Stimulated activated CD4-positive, alpha-beta T cell treated with anti-CD3 and anti-CD28 coated beads, Interleukin-4, amount 100 ng/mL, for 48 hours (primary cell): Measurements from ENCODE around the gene OCA2.
"Not testable (repeated sequence)": the region's sequence is repeated elsewhere in the genome, so short reads cannot be mapped to it uniquely, and the experiment has no call there.

Experiments
- DNase-seq, 2 donors: peaks; one replicate each; pipeline ENCODE4 v3.0.0-alpha.2; 2020; ENCODE audit warnings: low read depth in 2 of 2

The OCA2 gene

DNA sequence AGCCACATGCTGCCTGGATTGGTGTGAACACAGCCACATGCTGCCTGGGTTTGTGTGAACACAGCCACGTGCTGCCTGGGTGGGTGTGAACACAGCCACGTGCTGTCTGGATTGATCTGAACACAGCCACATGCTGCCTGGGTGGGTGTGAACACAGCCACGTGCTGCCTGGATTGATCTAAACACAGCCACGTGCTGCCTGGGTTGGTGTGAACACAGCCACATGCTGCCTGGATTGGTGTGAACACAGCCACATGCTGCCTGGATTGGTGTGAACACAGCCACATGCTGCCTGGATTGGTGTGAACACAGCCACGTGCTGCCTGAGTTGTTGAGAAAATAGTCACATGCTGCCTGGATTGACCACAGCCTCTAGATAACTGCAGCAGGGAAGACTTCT is 250.2 kb downstream of the OCA2 start:
- not testable (repeated sequence) for DNase-seq

DNA sequence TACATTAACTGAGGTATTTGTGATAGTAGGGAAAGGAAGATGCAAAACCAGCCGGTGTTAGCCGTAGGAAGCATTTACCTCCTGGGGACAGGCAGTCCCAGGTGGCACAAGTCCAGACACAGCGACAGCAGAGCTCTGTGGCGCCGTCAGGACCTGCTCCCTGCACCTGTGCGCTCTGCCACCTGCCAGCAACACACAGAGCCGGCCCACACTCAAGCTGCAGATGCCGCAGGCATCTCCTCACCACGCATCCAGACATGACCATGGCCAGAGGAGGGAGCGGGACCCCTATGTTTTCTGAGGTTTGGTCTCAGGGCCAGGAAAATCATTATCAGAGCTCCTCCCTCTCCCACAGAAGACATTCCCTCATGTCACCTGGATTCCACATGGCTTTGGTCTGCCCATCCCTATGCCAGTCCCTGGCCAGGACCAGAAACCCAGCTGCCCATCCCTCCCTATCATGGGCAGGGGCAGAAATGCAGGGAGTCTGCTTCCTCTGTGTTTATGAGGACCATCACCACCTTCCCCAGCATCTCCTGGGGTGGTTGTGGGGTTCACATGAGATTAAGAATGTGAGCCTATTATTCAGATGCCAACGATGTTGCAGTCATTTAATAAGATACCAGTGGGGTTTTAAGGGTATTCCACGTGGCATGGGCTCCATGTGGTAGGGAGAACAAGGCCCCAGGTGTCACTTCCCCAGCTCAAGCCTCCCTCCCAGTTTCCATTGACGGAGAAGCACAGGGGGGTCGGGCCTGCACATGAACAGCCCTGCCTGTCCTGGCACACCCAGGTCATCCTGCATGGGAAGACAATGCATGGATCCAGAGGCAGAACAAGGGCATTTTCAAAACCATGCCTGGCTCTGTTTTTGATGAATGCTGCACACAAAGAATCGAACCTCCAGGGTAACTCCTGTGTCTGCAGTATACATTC is 251.1 kb downstream of the OCA2 start:
- DNase-seq = no peak

DNA sequence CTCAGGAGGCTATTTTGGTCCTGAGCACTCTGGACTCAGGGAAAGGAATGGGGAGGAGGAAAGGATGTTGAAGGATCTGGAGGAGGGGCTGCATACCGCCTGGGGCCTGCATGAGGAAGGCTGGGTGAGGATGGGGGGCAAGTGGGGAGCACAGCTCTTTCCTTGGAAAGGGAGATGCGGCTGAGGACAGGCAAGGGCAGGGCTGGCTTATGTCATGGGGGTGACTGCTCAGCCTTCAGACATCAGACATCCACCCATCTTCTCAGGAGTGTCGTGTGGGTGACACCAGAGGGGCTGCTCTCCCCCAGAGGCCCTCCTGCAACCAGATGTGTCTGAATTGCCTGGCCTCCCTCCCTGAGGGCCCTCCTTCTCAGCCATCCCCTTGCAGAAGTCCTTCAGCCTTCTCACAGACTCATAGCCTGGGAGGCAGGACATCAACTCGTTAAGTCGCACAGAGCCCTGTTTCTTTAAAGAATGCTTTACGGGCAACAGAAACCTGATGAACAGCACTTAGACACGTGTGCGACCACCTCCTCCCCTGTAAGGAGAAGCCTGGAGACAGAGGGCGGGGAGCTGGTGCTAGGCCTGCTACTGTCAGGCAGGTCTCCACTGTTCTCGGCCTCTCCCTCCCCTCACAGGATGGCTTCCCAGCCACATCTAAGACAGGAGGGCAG is 252.3 kb downstream of the OCA2 start:
- no peak for DNase-seq

DNA sequence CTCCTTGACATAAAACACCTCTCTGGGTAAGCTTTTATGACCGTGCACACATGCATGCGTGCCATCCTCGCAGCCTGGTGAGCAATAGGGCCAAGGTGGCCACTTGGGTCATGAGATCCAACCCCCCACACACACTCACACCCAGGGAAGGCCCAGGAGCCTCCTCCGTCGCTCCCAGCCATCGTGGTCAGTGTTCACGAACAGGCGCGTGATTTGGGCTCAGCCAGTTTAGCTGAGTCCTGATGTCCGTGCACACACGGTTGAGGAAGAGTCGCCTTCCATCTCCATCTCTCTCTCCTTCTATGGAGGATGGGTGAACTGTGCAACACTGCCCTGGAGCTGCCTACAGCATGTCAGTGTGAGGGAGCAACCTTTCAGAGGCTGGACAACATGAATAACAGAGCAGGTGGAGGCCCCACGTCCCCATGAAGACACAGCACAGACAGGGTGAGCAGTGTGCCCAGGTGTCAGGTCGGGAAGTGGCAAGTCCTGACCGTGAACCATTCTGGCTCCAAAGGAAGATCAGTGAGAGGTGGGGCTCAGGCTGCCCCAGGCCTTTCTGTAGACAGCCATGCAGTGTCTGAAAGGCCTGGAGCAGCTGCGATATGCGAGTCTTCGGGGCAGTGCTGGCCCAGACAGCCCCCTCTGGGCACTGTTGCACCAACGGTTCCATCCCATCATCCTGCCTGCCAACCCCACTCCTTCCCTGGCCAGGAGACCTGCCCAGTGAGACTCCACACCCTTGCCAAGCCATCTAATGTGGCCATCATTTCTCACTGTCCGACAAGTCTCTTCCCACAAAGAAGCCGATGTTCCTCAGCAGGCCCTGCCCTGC is 253.4 kb downstream of the OCA2 start:
- no peak for DNase-seq

DNA sequence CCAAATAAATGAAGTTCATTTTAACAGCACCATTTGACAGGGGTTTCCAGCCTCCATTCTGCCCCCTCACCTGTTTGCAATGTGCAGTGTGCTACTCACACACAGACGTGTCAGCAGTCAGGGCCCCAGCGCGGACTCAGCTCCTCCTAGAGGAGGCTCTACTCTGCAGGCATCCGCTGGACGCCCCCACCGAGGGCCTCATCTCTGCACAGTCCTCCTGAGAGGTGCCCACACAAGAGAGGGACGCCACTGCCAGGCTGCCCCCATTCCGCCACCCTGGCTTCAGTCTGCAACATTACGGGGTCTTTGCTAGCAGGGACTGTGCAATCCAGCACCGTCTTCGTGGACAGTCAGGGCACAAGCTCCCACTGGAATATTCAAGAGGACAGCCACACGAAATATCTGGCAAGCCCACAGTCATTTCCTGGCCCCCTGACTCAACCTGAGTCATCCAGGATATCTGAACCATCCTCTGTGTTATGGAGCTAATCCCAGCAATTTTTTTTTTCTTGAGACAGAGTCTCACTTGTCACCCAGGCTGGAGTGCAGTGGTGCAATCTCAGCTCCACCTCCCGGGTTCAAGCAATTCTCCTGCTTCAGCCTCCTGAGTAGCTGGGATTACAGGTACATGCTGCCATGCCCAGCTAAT is 255.0 kb downstream of the OCA2 start:
- no peak for DNase-seq

DNA sequence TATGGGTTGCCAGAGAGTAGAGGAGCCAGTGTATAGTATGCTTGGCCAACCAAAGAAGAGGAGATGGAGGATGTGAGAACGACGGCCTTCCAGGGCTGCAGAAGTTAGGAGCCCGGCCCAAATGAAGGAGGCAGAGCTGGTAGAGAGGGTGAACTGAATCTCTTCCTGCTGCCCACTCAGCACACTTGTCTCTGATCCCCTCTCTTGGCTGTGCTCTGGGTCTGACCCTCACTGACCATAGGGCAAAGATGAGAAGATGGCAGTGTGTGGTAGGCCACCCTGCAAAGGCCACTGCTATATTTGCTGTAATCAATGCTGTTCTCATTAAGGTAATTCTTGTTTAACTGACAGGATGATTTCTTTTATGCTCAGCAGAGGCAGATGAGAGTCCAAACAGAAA is 256.0 kb downstream of the OCA2 start:
- DNase-seq = no peak

DNA sequence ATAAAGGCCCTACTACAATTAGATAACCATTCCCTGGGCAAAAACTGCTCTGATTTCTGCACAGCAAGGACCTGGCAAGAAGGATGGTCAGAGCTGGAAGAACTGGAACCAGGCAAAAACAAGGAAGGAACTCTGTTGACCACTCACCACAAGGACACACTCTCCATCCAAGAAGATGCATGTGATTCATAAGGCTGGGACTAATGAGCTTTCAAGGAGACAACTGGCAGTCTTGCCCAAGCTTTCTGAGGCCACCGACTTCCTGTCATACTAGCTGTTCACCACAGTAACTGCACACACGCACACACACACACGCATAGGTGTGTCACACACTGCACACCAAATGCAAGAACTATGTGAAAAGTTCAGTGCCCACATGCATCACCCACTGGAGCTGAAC is 256.6 kb downstream of the OCA2 start:
- DNase-seq = no peak

DNA sequence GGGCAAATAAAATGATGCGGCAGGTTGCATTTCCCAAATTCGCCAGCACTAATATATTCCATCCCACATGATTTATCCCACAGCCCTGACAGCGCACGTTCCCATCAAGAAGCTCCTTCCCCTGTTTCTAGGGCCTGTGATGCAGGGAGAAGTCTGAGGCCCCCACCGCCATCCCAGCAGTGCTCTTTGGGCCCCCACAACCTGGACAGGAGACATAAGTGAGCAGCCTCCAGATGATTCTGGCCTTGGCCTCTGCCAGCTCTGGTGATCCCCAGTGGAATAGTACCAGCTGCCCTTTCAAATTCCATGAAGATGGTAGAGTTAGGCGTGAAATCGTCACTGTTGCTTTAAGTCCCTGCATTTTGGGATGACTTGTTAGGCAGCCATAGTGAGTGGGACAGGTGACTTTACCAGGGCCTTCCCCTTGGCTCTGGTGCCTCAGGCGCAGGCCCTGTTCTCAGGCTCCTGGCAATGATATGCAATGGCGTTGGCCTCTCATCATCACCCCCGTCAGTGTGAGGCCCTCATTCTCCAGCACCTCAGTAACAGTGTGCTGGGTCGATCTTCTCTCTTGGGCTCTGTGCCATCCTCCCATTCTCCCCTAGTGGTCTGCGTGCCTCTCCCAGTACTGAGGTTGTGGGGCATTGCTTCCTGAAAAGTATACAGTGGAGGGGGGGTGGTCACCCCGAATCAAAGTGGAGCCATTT is 263.7 kb downstream of the OCA2 start:
- DNase-seq = no peak

DNA sequence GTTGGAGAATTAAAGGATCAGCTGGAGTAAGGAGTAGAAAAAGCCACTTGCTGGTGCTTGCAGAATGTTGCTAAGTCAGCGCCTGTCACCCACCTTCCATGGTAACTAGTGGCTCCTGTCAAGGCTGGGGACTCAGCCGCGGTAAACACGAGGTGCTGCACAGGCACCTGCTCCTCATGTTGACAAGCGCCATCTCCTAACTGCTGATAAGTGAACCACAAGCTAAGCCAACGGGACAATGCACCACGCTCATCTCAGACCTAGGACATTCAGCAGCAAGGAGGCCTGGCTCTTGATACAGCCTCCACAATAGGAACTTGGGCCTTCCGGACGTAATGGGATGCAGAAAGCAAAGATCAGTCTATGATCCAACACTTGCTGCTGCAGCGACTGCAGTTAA is 264.4 kb downstream of the OCA2 start:
- no peak for DNase-seq

DNA sequence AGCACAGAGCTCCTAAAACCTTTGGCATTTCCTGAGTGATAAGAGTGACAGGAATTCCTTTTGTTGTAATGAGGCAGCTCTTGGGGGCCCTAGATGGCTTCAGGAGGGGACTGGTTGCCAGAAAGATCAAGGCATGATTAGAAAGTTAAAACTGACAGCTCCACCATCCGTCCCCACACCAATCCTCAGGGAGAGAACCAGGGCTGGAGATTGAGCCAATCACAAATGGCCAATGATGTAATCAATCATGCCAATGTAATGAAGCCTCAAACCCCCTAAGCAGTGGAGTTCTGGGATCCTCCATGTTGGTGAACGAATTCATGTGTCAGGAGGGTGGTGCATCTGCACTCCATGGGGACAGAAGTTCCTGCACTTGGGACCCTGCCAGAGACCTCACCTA is 265.1 kb downstream of the OCA2 start:
- no peak for DNase-seq

DNA sequence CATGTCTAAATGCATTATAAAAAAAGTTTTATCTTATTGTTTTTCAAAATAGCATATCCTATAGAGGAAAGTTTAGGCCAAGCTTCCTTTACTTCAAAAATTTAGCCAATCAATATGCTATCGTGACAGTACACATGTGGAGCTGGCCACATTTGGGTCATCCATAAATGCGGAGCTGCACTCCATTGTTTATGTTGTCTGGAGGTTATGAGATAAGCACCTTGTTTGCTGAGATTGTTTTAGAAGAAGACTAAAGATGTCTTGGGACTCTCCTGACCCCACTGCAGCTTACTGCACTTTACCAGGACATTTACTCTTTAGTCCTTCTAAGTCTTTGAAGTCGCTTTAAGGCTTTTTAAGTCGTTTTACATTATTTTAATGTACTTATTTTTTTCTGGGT is 265.9 kb downstream of the OCA2 start:
- no peak for DNase-seq

DNA sequence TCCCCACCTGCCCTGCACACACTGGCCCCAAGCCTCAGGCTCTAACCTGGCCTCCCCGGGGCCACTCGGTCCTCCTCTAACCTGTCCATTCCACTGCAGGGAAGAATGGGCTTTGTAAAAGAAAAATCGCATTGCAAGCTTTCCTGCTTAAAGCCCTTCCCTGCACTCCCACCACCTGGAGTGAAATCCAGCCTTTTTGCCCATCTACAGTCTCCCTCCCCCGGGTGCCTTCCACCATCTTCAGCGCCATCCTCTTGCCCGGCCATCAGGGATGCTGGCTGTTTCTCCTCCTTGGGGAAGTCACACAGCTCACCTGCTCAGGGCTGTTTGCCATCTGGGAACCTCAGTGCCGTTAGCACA is 266.9 kb downstream of the OCA2 start:
- no peak for DNase-seq

DNA sequence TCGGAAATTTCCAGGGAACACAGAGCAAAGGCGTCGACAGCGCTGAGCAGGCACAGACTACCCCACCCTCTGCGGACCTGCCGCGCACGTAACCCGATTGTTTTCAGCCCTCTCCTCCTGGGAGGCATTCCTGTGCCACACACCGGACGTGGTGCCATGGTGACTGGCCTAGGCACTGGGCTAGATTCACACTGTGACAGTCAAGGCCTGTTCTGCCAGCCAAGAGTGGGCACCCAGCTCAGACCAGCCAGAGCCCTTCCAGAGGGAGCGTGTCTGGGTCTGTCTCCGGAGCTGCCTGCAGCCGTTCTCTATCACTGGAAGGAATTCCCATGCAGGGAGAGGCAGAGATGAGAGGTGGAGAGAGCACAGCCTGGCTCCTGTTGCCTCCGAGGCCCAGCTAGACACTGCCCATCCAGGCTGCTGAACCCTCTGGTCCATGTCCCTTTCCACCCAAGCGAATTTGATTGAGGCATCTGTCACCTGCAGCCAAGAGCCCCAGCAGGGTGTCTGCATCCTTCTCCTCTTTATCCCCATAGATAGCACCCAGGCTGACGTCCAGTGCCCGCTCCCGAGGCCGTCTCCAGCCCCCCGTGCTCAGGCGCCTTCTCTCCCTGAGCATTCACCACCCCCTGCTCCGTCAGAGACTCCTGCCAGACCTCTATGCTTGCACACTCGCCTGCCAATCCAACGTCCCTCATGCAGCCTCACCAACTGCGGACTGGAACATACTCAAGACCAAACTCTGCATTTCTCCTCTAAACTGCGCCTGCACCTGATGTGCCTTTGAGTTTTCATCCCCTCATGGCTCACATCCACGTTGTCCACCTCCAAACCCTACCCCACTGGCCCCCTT is 267.5 kb downstream of the OCA2 start:
- no peak for DNase-seq

DNA sequence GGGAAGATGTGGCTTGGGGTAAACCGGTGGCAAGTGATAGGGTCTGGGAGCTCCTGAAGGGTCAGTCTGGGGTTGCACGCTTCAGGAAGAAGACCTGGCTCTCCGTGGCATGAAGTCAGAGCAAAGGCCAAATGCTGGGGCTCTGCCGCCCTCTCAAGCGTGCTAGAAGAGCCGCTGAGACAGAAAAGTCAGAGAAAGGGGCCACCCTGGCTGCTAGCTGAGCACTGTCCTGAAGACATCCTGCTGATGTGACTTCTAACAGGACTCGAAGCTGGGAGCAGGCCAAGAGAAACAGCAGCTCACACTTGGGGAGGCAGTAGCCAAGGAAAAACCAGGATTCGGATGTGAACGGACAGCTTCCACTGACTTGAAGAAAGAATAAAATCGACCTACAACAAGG is 270.4 kb downstream of the OCA2 start:
- no peak for DNase-seq

DNA sequence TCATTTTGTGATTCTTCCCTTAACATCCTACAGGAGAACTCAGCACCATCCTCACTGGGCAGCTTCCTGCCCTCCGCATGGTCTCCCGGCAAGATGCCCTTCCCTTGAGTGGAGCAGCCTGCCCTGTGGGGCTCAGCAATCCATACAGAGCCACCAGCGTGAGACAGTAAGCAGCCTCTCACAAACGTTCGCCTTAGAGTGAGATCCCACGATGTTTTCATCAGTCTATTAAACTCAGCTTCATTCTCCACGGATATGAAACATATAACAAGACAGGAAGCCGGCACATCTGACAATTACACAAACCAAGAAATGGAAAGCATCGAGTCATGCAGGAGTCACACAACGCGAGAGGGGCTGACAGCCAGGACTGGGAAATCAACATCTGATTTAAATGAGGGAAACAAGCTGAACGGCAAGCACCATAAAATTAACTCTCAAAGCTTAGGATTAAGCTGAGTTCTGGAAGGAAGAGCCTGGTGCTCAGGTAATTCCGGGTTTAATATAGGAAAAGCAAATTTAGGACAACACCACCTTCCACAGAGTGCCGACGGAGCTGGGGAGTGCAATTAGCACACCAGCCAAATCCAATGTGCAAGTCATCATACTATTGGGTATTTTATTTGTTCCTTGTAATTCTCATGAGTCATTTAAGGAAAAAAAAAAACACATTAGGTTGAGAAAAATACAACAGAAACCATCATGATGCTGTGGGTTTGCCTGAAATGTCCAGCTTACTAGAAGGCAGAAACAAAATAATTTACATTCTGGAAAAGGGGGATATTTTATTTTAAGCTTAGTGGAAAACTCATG is 272.0 kb downstream of the OCA2 start:
- no peak for DNase-seq

DNA sequence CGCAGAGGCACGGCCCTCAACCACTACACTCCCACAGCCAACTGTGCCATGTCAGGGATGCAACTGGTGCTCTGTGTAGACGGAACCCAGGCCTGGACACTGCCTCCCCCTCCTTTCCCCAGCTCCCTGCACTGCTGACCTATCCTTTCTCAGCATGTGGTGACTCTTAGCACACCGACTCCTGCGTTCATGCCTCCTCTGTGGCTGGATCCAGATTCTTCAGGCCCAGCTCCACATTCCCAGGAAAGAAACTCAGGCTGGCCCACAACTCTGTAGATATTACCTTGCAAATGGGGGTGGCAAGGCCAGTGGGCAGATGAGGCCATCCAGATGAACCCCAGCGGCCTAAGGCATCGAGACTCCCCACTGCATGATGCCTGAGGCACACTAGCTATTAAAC is 272.7 kb downstream of the OCA2 start:
- DNase-seq = no peak

DNA sequence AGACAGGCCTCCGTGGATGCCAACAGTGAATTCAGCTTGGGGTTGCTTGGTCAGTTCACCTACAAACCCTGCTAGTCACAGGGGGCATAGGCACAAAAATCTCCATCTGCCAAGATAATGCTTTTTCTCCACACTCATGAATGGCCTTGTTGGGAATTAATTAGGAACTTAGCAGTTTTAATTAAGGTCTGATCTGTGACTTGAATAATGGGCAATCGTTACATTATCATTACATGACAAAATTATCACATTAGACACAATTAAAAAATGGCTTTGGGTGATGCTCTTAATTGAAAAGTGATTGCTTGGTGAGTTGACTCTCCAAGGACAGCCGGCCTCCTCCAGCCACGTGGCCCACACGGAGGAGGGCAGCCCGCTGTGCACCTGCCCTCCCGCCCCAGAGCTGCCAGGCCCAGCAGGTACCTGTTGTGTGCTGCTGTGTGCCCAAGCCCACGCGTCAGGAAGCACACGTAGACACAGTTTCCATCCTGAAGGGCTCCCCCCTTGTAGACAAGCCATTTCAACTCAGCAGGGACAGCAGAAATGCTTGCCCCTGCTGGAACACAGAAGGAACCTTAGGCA is 274.2 kb downstream of the OCA2 start:
- no peak for DNase-seq

DNA sequence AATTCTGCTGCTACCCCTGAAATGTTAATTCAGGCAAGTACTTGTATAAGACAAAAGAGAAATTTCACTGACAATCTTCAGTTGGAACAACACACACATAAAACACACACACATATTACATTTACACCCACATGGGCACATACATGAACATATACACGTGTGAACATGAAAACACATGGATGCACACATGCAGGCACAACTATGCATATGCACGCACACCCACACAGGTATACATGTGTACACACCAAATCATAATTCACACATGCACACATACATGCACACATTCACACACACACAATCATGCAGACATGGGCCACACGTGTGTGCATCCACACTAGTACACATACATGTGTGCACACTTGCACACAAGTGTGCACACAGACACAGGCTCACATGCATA is 277.8 kb downstream of the OCA2 start:
- no peak for DNase-seq

DNA sequence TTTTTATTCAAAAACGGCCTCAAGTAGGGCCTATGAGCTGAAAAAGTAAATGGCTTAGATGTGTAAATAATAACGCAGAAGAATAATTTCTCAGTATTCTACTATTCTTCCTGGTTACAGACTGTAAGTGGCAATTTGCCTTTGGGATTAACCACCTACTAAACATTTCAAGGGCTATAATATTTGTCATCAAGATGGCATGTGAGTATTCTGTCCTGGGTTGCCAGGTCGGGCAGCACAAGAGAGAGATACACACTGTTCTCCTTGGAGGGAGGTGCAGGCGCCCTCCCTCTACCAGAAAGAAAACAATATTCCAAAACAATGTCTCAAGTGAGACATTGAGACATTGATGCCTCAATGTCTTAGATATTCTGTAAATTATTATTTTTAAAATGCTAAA is 278.4 kb downstream of the OCA2 start:
- no peak for DNase-seq
